GM18867 (cell line): ENCODE results near the gene LARGE1.

Experiments used
- ATAC-seq: cut with Tn5 transposase; IDR thresholded peaks from one replicate; pipeline ENCODE4 v1.9.1; 2021; ENCODE audit warnings: mild to moderate bottlenecking, moderate library complexity; ENCODE audit not compliant: unreplicated experiment

LARGE1 gene

DNA sequence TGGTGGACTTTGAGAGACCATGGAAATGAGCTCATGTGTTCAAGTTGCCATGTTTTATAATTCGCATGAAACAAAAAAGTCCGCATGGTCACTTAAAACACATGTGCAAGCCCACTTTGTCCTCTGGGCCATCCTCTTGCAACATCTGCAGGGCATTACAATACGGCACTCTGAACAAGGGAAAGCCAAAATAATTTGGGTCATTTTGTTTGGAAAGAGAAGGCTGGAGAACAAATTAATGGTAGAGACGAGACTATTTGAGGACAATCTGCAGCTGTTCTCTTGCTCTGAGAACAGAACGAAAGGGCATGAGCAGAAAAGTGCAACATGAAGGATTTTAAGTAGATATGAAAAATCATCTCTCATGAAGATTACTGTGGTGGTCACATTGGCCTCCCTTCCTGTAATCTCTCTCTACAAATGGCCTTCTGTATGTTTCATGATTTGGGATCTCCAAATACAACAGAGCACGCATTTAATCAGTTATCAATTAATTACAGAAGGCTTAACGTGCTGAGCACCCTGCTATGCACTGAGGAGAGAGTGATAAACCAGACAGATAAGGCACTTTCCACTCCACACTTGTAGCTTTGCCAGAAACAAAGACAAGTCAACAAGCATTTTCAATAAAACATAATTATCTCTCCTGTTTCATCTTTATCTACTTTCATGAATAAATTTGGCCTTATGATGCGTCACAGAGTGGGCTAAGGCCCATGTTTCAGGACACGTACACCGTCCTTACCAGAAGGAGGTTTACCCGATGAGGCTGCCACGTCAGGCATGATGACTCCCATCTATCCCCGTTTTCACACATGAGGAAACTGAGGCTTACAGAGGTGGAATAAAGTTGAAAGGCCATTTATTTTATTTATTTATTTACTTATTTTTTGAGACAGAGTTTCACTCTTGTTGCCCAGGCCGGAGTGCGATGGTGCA lies 384.1 kb downstream of the LARGE1 start:
- ATAC-seq, result no peak

DNA sequence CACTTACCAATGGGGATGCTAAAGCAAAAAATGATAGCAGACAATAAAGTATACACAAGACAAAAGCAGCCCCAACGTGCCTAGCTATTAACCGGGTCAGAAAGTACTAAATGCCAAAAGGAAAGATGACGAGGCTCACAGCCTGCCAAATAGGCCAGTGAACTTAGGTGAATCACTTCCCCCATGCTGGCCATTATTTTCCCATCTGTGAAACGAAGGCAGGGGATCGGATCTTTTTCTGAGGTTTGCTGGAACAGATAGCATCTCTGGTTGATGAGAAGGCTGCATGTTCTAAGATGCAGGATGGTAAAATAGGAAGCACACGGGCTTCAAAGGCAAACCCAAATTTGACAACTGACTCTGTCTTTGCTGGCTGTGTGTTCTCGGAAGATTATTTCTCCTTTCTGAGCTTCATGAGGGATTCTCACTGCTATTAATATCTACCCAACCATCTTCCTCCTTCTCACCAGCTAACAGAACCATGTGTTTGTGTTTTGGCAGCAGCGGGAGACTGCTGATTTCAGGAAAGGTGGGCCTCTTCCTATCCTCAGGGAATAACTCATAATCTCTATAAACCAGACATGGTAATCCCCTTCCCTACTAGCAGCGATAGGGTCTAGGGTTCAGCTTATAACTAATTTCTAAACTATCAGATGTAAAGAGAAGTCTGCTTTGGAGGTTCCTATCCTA lies 390.7 kb downstream of the LARGE1 start:
- no peak for ATAC-seq

DNA sequence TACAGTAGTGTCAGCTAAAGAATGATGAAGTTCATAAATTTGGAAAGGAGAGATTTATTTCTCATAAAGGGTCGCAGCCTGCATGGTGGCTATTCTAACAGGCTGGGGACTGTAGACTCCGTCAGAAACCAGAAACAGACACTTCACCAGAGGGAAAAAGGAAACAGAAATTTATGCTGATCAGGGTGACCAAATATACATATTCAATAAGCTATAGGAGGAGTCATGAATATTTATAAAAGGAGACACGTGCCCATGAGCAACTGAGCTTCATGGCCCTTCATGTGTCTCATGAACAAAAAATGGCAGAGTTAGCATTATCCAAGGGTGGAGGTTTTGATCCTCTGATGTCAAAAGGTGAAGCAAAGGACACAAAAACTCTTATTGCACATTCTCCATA lies 392.1 kb downstream of the LARGE1 start:
- no peak for ATAC-seq

DNA sequence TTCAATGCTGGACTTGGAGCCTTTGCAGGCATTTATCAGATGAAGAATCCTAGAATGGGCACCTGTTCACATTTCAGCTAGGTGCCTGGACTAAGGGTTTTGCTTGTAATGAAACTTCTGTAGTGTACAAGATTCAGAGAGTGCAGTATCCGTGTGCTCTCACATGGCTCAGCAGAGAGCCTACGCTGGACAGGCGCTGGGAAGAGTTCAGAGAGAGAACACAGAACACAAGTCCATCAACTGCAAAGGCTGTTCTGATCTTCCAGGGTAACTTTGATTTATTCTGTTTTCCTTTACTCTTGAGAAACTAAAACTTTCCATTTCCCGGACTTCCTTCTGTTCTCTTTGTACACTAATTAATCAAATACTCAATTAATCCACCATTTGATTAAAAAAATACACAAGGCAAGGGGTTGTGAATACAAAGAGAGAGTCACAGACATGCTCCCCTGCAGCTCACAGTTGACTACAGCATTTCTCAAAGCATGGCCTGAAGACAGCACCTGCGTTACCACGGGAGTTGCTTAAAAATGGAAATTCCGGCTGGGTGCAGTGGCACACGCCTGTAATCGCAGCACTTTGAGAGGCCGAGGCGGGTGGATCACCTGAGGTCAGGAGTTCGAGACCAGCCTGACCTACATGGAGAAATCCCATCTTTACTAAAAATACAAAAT lies 393.7 kb downstream of the LARGE1 start:
- no peak for ATAC-seq

DNA sequence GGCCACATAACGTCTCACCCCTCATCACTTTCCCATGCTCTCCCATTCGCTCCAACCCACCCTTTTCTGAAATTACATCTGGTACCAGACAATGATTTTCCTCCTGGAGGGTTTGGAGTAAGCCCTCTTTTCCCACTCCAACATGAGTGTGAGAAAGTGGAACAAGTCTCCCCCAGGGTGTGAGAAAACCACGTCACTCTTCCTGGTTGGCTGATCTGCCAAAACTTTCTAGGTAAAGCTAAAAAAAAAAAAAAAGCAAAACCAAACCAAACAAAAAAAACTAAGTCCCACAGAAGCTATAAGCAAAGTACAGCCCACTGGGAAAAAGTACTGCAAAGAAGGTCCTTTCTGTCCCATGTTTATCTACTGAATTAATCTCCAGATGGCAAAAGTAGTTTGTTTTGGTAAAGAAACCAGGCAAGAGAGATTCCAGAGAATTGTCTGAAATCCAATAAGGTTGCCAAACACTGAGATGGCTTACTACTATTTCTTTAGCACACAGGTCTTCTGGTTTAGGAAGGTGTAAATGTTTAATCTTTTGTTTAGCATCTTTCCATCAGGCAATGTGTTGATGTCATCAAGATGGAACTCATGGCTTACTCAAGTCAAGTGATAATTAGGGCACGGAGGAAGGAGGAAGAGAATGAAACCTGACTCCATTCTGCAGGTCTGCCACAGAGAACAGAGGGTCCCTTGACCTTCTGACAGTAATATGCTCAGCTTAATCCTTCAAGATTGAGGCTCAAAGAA lies 395.6 kb downstream of the LARGE1 start:
- ATAC-seq, result no peak

DNA sequence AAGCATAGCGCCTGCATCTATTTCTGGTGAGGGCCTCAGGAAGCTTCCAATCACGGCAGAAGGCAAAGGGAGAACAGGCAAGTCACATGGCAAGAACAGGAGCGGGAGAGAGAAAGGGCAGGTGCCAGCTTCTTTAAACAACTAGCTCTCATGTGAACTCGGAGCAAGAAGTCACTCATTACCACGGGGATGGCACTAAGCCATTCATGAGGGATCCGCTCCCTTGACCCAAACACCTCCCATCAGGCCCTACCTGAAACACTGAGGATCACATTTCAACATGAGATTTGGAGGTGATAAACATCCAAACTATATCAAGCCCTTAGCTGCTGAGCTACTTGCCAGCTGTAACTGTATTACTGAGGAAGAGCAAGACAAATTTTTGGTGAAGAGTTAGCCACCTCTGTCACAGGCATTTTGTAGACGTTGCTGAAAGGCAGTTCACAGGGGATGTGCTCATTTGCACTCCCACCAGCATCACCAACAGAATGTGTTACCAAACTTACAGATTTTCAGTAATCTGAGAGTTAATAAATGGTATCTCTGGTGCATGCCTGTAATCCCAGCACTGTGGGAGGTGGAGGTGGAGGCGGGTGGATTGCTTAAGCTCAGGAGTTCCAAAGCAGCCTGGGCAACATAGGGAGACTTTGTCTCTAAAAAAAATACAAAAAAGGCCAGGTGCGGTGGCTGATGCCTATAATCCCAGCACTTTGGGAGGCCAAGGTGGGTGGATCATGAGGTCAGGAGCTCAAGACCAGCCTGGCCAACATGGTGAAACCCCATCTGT lies 398.2 kb downstream of the LARGE1 start:
- no peak for ATAC-seq

DNA sequence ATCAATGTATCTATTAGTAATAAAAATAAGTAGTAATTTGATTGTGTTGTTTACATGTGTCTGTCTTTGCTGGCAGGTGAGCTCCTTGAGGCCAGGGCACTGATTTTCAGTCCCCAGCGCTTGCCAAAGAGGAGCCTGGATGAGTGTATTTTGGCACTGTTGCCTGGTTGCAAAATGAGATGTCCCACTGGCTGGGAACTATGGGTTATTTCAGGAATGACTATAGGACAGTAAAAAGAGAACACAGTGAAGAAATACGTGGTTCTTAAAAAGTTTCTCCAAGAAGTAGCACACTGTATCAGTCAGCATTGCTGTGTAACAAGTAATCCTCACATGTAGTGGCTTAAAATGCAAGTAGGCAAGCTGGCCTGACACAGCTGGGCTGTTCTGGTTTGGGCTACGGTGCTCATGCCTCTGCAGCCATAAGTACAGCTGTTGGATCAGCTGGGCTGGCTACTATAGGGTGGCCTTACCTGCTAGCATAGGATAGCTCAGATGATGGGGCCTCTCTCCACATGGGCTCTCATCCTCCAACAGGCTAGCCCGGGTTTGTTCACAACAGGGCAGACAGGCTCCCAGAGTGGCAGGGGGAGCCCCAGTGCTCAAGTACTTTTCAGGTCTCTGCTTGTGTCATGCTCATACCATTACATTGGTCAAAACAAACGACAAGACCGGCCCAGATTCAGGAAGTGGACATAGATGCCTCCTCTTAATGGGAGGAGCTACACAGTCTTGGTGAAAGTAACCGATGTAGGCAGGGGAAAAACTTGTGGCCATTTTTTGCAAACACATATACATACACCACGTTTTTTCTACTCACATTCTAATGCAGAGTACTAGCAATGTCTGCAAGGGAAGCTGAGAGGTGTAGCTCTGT lies 399.1 kb downstream of the LARGE1 start:
- no peak for ATAC-seq

DNA sequence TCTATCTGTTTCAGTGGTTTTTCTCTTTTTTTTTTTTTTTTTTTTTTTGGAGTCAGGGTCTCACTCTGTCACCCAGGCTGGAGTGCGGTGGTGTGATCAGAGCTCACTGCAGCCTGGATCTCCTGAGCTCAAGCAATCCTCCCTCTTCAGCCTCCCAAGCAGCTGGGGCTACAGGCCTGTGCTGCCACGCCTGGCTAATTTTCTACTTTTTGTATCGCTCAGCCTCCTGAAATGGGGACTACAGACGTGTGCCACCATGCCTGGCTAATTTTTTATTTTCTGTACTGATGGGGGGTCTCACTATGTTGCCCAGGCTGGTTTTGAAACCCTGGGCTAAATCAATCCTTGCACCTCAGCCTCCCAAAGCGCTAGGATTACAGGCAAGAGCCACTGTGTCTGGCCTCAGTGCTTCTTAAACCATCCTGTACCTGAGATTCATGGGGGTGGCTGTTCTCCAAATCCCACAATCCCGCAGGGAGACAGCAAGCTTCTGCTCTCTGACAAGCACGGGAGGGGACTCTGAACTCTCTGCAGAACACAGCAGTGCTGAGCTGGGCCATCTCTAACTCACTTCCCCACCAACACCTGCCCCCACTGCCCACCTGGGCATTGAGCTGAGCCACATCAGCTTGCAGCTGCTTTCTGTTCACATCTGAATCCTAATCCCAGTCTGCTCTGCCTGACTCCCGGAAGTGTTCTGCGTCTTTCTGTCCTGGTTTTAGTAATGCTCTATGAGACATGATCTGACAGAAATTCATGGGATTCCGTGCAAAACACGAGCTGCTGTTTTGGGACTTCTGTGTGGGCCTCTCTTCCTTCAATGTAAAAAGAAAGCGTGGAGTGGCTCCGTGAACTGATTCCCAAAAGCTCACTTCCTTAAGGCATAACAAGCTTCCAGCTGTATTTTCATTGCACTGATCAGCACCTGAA lies 400.0 kb downstream of the LARGE1 start:
- ATAC-seq, result no peak

DNA sequence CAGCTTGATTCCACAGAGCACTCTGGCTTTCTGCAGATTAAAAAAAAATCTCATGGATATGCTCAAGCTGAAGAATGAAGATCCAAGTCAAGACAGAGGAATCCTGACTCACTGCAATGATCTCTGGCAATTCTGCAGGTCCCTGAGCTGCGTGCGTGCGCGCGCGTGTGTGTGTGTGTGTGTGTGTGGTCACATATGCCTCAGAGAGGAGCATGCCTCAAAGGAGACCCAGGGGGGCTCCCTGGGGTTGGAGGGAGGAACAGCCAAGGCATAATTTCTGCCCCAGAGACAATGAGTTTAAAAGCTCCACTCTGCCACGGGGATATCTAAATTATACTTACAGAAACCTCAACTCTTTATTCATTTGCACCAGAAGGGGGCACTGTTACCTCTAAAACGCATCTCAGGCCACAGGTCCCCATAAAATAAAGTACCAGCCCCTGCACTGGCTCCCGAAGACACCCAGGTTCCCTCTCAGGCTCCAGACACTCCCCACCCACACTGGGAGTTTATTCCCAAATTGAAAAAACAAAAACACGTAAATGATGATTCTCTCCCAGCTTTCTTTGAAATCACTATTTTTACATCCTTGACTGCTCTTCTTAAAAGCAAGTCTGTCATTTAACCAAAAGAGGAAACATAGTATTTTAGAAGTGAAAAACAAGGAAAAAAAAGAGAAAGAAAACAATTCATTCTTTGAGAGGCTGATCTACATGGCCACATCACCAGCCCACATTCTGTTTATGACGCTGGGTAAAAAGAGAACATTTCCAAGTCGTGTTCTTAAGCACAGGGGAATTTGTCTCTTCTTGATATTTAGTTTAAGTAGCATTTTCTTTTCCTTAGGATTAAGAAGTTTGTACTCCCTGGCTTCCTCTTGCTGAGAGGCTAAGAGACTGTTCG lies 401.0 kb downstream of the LARGE1 start:
- no peak for ATAC-seq

DNA sequence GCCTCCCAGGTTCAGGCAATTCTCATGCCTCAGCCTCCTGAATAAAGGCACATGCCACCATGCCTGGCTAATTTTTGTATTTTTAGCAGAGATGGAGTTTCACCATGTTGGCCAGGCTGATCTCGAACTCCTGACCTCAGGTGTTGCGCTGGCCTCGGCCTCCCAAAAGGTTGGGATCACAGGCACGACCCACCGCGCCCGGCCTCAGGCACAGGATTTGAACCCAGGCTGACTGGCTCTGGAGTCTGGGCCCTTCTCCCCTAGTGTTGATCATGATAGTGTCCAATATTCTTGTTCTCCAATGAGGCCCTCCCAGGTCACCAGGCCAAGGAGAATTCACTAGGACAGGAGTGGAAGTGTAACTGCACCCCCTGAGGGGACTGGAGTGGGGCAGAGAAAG lies 401.9 kb downstream of the LARGE1 start:
- ATAC-seq, result no peak

DNA sequence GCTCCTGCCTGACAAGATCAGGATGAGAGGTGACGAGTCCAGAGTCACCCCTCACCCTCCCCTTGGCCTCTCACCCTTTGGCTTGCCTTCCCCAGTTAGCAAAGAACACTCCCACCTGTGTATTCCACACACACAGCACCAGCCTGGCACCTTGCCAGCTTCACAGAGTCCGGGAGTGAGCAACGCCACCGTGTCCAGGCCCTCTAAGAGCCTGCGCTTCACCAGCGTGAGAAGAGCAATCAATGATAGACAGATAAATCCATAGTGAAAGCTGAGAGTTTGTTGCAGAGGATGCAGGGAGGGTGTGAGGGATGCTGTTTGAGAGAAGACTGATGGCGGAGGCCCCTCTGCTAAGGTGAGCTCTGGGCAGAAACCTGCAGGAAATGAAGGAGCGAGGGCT lies 404.5 kb downstream of the LARGE1 start:
- ATAC-seq, result no peak

DNA sequence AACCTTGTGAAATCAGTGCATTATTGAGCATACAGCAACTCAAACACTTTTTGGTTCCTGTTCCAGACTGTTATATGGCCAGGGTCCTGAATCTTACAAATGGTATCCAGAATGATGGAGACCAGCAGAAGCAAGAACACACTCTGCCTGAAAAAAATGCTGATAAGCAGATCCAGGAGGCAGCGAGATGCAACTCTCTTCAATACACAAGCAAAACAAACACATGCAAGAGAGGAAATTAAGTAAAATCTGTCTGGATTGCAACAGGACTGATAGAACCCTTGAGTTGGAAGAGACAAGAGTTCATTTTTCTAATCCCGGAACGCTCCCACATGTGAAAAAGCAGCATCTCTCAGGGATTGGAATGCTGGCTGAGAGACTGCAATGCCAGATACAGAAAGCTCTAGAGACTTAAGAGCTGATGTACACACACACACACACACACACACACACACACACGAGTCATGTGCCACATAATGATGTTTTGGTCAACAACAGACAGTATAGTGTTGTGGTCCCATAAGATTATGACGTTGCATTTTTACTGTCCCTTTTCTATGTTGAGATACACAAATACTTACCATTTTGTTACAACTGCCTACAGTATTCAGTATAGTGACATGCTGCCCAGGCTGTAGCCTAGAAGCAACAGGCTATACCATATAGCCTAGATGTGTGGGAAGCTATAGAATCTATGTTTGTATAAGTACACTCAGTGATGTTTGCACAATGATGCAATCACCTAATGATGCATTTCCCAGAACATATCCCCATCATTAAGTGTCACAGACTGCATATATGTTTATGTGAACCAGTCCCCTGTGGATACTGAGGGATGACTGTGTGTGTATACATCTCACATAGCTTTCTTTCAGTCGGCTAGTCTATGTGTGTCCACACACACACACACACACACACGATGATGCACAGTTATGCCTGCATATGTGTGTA lies 406.6 kb downstream of the LARGE1 start:
- ATAC-seq, result no peak

DNA sequence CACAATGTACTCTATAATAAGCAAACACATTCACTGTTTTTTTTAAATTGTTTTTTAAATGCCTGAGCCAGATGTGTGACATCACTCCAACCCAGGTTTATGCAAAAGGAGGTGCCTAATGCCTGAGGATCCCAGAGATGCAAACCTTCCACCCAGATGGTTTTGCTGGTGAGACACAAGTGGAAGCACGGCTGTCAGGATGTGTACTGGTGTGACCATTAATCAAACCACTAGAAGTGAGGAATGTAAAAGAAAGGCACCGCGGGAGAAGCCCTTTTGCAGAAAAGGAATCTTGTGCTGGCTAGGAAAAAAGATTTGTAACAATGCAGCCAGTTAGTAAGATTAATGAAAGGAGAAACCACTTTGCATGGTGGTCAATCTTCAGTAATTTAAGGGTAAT lies 407.4 kb downstream of the LARGE1 start:
- no peak for ATAC-seq

DNA sequence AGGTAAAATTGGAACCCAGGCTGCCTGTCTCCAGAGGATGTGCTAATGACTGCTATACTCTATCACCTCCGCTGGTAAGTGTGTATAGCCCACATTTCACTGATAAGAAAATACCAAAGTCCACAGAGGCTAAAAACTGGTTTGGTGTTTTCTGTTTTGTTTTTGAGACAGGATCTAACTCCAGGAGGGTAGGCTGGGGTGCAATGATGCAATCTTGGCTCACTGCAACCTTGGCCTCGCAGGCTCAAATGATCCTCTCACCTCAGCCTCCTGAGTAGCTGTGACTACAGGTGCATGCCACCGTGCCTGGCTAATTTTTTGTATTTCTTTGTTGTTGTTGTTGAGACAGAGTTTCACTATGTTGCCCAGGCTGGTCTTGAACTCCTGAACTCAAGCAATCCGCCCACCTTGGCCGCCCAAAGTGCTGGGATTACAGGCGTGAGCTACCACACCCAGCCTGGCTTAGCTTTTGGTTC lies 409.8 kb downstream of the LARGE1 start:
- no peak for ATAC-seq

DNA sequence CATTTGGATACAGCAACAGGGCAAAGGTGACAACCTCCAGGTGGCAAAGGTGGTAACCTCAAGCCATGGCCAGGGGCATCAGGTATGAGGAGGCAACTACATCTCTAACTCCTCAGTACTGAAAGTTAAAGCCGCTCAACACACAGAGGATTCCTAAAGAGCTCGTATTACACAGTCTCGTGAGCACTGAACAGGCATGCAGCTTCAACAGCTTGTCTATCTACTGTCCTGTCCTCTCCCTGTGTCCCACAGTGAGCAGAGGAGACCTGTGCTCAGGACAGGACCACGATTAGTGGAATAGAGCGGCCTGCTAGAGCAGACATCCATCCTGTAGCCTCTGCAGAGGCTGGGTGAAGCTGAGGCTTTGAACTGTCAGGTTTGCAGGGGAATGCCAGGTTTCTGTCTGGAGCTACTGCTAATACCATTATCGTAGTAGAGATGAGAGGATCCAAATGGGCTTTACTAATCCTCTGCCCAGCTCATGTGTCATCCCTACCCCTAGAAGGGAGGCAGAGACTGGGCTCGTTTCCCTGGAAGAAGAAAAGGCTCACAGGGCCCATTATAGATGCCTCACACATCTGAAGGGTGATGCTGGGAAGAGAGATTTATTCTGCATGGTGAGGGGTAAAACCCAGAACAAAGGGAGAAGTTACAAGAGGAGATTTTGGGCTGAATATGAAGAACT lies 415.2 kb downstream of the LARGE1 start:
- ATAC-seq, result no peak
